Duodenal mucosa (tissue), 2 donors: ENCODE measurements around the gene TMC2.
A peak's percentile ranks its signal among the peaks of the same experiment; 100 is the strongest.

Experiments
- H3K27ac ChIP-seq: one replicate; pipeline ENCODE4 v1.7.0; 2013; ENCODE audit warnings: low read depth, low read length
- H3K27me3 ChIP-seq, 2 donors: one replicate each; pipeline ENCODE4 v1.7.0; 2013; ENCODE audit warnings: low read length in 2 of 2, control low read depth in 1 of 2; ENCODE audit not compliant: insufficient read depth in 2 of 2, control insufficient read depth in 1 of 2
- H3K36me3 ChIP-seq, 2 donors: one replicate each; pipeline ENCODE4 v1.7.0; 2013; ENCODE audit warnings: low read length in 2 of 2, control low read depth in 1 of 2; ENCODE audit not compliant: insufficient read depth in 2 of 2, control insufficient read depth in 1 of 2
- H3K4me1 ChIP-seq, 2 donors: one replicate each; pipeline ENCODE4 v1.7.0; 2013; ENCODE audit warnings: low read length in 2 of 2, control low read depth in 1 of 2; ENCODE audit not compliant: insufficient read depth in 2 of 2, control insufficient read depth in 1 of 2
- H3K4me3 ChIP-seq, 2 donors: one replicate each; pipeline ENCODE4 v1.7.0; 2013; ENCODE audit warnings: low read length in 2 of 2, low read depth in 1 of 2
- H3K9ac ChIP-seq, 2 donors: one replicate each; pipeline ENCODE4 v1.7.0; 2013; ENCODE audit warnings: low read length in 2 of 2, low read depth in 1 of 2
- H3K9me3 ChIP-seq, 2 donors: one replicate each; pipeline ENCODE4 v1.7.0; 2013; ENCODE audit warnings: low read length in 2 of 2, control low read depth in 1 of 2; ENCODE audit not compliant: control insufficient read depth in 1 of 2

Gene TMC2

DNA sequence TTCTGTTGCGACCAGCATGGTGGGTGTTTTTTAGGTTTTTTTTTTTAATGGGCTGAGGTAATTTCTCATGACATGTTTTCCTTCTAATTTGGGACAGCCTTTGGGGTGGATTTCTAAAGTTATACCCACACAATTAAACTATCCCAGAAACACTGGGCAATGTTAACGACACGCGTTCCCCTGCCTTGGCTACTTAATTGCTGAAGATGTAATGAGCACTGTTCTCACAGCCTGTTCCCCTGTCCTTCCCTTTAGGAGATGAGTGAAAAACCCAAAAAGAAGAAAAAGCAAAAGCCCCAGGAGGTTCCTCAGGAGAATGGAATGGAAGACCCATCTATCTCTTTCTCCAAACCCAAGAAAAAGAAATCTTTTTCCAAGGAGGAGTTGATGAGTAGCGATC lies 121.3 kb downstream of the TMC2 start:
- H3K36me3 ChIP-seq, result peaks cover 59 to 84% of the 10 kb centered on the region in 2 donors

DNA sequence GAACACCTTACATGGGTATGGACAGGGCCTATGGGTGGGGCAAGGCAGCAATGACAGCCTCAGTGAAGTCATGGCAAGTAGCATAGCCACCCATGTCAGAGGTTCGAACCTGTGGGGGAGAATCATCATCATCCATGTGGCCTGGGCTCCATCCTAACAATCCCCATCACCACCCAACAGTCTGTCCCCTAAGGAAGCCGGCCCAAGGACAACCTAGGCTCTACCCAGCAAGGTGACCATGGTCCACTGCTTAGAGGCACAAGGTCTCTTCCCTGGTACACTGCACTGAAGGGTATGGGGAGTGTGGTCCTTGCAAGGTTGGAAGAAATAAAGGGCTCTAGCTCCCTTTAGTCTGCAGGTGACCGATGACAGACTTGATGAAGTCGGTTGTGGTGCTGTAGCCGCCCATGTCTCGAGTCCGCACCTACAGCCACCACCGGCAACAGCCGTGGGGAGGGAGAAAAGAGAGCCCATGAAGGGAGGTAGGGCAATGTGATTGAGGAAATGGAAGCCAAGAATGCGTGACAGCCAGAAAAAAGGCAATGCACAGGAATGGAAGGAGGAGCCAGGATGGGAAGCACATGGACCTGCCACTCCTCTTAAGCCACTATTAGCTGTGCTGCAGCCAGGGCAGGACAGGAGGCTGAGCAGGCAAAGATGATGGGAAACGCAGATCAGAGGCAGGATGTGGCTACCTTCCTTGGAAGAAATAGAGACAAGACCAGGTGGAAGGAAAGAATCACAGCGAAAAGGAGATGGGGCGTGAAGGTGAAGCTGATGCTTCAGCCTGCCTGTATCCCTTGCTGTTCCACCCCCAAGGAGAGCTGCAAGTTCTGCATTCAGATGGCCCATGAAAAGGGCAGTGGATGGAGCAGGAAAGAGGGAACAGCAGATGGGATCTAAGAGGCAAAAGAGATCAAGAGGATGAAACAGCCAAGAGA lies 122.3 kb downstream of the TMC2 start:
- Histone ChIP-seq H3K9ac (no peak overlapping the region), H3K9me3 (no peaks in the 10 kb centered on the region), H3K4me1 (peaks cover 21 to 24% of the 10 kb centered on the region in 2 donors), H3K4me3 (no peak overlapping the region), H3K27me3 (no peaks in the 10 kb centered on the region), H3K27ac (no peak overlapping the region), H3K36me3 (peaks cover 59 to 86% of the 10 kb centered on the region in 2 donors)

More for the DNA sequence above, 121.3 kb downstream of the TMC2 start:
- Histone ChIP-seq H3K4me1 (peaks cover 14 to 22% of the 10 kb centered on the region in 2 donors), H3K27ac (no peak overlapping the region), H3K9me3 (no peaks in the 10 kb centered on the region), H3K27me3 (no peaks in the 10 kb centered on the region), H3K9ac (no peak overlapping the region), H3K4me3 (no peak overlapping the region)

- H3K9ac ChIP-seq, result no peak overlapping the region
- no peak overlapping the region for H3K4me3 ChIP-seq
- H3K9me3 ChIP-seq, result no peaks in the 10 kb centered on the region
- H3K36me3 ChIP-seq, result peaks cover 52 to 78% of the 10 kb centered on the region in 2 donors
- H3K4me1 ChIP-seq, result peaks cover 15 to 19% of the 10 kb centered on the region in 2 donors
- no peak overlapping the region for H3K27ac ChIP-seq
- no peaks in the 10 kb centered on the region for H3K27me3 ChIP-seq
Measured at GRCh38 chr20:2659547-2659946, 123.2 kb downstream of the TMC2 start.

DNA sequence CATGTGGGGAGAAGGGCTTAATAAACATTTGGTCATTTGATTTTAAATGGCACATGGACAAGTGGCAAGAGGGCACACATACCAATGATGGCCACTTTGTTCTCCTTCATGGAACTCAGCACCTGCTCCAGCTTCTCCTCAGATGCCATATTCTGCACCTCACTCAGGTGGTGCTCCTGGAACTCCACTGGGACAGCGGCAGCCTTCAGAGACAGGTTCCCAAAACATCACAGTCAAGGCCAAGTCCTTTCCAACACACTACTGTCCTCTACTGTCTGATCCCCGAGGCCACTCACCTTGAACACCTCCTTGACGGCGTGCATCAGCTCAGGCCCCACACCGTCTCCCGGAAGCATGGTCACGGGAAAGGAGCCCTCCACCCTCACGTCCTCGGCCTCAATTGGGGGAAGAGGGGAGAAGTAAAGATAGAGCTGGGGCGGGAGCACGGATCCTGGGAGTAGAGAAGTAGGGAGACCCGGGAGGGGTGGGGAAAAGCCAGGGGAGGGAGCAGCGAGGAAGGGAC lies 127.1 kb downstream of the TMC2 start:
- Histone ChIP-seq H3K27ac (no peak overlapping the region), H3K9ac (peak overlapping the region; percentile 87 to 89), H3K4me1 (peaks cover 13 to 14% of the 10 kb centered on the region in 2 donors)

GRCh38 chr20:2663887-2664719 lies 127.7 kb downstream of the TMC2 start, which contains the start of gene IDH3B:
IDH3B (minus strand) TSS chr20:2664216; CDS start chr20:2664188, 28 bp downstream.
- peak within 1 kb of the TSS; percentile 90 for H3K27ac ChIP-seq

More for the DNA sequence above, 127.1 kb downstream of the TMC2 start:
- peak overlapping the region; percentile 96 to 97 for H3K4me3 ChIP-seq
- no peaks in the 10 kb centered on the region for H3K9me3 ChIP-seq
- H3K27me3 ChIP-seq, result no peaks in the 10 kb centered on the region
- peaks cover 27 to 39% of the 10 kb centered on the region in 2 donors for H3K36me3 ChIP-seq

DNA sequence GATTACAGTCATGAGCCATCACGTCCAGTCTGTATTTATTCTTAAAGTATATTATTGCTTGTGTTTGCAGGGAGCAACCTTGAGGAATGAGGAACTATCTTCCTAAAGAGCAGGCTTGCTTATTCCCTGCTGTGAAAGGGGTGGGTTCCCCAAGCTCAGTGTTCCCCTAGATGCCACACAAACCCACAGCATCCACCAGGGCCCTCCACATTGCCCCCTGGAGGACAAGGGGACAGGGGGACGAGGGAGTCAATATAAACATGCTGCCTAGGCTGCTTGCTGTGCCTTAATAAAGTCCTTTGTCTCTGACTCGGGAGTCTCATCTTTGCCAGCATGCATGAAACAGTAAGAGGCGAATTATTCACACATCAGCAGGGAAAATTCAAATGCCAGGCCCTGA lies 135.6 kb downstream of the TMC2 start:
- Histone ChIP-seq H3K9me3 (no peaks in the 10 kb centered on the region), H3K4me3 (no peak overlapping the region), H3K9ac (no peak overlapping the region), H3K36me3 (no peaks in the 10 kb centered on the region), H3K27me3 (no peaks in the 10 kb centered on the region), H3K27ac (no peak overlapping the region), H3K4me1 (no peaks in the 10 kb centered on the region)

More at GRCh38 chr20:2663887-2664719, 127.7 kb downstream of the TMC2 start, which contains the start of gene IDH3B:
- H3K9ac ChIP-seq, result peak within 1 kb of the TSS; percentile 87 to 89
- peak within 1 kb of the TSS; percentile 96 to 97 for H3K4me3 ChIP-seq
- H3K27me3 ChIP-seq, result no peaks in the 10 kb centered on the region
- no peaks in the 10 kb centered on the region for H3K9me3 ChIP-seq
- H3K36me3 ChIP-seq, result peaks cover 22 to 32% of the 10 kb centered on the region in 2 donors
- H3K4me1 ChIP-seq, result peaks cover 13 to 14% of the 10 kb centered on the region in 2 donors

GRCh38 chr20:2672446-2672845 lies 136.1 kb downstream of the TMC2 start:
- Histone ChIP-seq H3K4me3 (no peak overlapping the region), H3K9ac (no peak overlapping the region), H3K4me1 (no peaks in the 10 kb centered on the region), H3K36me3 (no peaks in the 10 kb centered on the region), H3K27me3 (no peaks in the 10 kb centered on the region), H3K27ac (no peak overlapping the region), H3K9me3 (no peaks in the 10 kb centered on the region)

DNA sequence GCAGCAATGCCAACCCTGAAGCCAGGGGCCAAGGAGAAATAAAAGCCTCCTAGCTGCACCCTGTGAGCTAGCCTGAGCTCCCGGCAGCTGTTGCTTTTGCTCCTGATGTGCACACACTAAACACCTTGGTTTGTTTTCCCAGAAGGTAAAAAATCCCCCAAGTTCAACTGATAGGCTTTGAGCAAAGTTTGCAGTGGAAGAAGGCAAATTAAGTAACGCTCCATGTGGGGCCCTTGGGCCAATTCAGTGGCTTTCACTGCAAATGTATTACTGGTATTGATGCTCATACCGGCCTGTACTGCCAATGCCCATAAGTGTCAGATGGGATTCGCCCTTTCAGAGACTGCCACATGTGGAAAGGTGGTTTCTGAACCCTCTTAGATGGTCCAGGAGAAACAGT lies 137.1 kb downstream of the TMC2 start:
- H3K27me3 ChIP-seq, result no peaks in the 10 kb centered on the region
- no peak overlapping the region for H3K27ac ChIP-seq
- H3K4me3 ChIP-seq, result no peak overlapping the region
- H3K4me1 ChIP-seq, result no peaks in the 10 kb centered on the region
- no peaks in the 10 kb centered on the region for H3K9me3 ChIP-seq
- H3K9ac ChIP-seq, result no peak overlapping the region
- H3K36me3 ChIP-seq, result no peaks in the 10 kb centered on the region

DNA sequence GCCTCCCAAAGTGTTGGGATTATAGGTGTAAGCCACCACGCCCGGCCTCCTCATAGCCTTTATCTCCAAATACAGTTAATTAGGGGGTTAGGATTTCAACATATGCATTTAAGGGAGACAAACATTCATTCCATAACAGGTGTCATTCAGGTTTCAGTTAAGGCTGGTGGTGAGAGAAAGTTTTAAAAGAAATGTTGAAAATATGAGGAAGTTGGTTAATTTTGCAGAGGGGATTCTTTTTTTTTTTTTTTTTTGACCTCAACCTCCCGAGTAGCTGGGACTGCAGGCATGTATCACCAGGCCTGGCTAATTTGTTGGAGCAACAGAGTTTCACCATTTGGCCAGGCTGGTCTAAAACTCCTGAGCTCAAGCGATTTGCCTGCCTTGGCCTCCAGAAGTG lies 143.7 kb downstream of the TMC2 start:
- no peaks in the 10 kb centered on the region for H3K27me3 ChIP-seq
- H3K9me3 ChIP-seq, result no peaks in the 10 kb centered on the region
- no peaks in the 10 kb centered on the region for H3K36me3 ChIP-seq
- no peaks in the 10 kb centered on the region for H3K4me1 ChIP-seq
- no peak overlapping the region for H3K4me3 ChIP-seq
- no peak overlapping the region for H3K9ac ChIP-seq
- no peak overlapping the region for H3K27ac ChIP-seq
